HK-2 (cell line): ENCODE results near the gene GNAI3.
A peak's percentile ranks its signal among the peaks of the same experiment; 100 is the strongest.

ENCODE experiments used
- DNase-seq: peaks from one replicate; pipeline ENCODE4 v3.0.0-alpha.2; 2018; ENCODE audit not compliant: unreplicated experiment

The GNAI3 gene

DNA sequence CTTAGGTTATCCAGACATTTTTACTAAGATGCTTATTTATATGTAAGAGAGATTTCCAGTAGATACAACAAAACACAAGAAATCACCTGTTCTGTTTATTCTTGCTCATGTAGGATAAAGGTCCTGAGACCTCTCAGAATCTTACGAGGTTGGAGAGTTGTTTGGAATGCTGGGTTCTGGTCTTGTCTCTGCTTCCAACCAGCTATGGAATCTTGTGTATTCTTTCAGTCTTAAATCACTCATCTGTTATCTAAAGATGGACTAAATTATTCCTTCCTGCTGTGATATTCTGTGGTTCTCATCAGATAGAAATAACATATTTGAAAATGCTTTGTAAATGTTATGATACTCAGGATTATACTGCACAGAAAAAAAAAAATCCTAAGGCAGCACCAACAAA, 49.7 kb downstream of the GNAI3 start:
- no peak for DNase-seq

- no peak for DNase-seq
Measured at GRCh38 chr1:109598655-109599054, 50.2 kb downstream of the GNAI3 start.

- DNase-seq, result no peak
Measured at GRCh38 chr1:109603229-109603628, 54.8 kb downstream of the GNAI3 start.

DNA sequence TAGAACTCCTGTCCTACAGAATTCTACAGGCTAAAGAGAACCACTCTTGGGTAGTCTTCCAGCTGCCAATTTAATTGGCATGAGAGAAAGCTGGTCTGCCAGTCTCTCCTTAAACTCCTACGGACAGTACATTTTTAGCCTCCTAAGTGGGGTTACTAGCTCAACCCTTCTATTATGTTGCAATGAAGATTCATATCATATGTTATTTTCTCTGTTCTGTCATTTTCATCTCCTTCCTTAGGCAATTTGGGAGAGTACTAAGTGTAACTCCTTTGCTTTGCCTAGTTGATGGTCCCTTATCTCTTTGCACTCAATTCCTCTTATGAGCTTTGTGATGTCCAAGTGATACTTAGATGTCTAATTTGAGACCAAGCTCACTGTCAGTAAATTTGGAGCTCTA, 57.0 kb downstream of the GNAI3 start:
- no peak for DNase-seq

DNA sequence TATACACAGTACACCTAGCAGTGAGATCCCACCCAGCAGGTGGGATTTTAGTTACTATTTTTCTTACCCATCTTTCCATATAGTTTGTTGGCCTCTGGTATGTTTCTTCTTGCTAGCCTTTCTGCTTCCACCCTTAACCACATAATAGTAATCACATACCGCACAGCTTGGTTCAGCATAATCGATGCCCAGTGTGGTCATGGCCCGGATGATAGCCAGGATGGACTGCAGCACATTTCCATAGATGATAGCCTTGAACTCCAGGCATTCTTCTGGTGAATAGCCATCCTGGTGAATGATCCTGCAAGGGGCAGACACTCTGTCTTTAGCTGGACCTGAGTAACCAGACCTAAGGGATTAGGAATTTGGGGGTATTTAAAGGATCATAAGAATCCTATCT, 61.5 kb downstream of the GNAI3 start:
- DNase-seq, result peak; percentile 11

DNA sequence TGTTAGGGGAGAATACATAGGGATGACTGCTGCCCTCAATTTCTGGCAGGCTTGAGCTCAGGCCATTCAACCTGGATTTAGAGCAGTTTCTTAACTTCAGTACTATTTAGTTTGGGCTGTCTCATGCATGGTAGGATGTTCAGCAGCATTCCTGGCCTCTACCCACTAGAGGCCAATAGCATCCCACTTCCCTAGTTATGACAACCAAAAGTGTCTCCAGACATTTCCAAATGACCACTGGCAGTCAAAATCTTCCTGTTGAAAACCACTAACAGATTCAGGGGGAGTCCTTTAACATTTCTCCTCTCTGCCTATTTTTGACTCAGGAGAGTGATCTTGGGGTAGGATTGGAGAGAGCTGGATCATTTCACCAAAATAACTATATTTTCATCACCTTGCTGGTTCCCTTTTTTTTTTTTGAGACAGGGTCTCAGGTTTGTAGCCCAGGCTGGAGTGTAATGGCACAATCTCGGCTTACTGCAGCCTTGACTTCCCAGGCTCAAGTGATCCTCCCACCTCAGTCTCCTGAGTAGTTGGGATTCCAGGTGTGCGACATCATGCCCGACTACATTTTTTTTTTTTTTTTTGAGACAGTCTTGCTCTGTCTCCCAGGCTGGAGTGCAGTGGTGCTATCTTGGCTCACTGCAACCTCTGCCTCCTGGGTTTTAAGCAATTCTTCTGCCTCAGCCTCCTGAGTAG, 62.3 kb downstream of the GNAI3 start:
- DNase-seq, result peak; percentile 47

DNA sequence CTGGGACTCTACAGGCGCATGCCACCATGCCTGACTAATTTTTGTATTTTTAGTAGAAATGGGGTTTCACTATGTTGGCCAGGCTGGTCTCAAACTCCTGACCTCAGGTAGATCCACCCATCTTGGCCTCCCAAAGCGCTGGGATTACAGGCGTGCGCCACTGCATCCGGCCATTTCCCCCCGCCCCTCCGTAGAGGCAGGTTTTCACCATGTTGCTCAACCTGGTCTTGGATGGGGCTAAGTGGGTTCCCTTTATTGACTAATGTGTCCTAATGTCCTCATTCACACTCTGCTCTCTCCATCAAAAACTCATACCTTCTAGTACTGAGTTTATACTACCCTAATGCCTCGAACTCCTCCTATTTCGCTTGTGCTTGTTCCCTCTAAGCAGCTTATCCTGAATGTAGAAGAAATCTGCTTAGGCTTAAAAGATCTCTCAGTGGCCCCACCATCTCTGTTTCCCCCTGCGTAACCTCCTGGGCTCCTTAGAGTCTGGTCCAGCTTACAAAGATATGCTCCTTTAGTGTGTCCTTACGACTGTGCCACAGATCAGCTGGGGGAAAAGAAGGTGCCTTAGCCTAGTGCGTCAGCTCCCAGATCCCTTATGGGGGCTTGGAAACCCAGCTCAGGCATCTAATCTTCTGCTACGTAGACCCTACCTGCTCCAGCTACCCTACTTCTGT, 63.0 kb downstream of the GNAI3 start:
- DNase-seq, result no peak

DNA sequence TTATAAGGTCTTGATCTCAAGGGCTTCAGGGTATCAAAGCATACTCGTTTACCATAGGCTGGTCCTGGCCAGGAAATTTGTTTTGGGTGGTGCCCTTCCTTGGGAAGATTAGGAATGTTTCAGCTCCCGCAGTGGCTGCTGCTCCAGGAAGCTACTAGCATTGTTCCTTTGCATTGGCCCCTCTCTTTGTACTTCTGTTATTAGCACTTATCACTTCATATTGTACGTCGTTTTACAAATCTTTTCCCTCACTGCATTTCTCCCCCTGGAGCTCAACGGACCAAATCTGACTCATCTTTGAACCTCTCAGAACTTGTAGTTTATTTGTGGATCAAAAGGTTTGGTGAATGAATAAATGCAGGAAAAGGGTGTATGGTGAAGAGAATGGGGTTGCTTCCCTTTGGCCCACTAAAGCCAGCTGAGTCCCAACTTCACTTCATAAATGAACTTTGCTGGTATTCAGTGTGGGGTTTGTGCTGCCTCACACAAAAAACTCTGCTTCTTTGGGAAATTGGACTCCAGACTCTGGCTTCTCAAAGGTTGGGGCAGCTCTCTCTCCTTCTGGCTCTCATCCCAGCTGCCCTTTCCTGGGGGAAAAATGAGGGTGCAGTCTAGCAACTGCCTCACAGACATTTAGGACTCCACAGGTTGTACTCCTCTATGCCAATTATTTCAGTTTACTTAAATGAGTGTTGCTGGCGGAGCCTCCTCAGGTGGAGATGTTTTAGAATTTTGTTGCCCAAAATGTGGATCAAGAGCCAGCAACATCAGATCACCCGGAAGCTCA, 65.1 kb downstream of the GNAI3 start:
- no peak for DNase-seq

GRCh38 chr1:109615879-109616278, 67.5 kb downstream of the GNAI3 start:
- no peak for DNase-seq

DNA sequence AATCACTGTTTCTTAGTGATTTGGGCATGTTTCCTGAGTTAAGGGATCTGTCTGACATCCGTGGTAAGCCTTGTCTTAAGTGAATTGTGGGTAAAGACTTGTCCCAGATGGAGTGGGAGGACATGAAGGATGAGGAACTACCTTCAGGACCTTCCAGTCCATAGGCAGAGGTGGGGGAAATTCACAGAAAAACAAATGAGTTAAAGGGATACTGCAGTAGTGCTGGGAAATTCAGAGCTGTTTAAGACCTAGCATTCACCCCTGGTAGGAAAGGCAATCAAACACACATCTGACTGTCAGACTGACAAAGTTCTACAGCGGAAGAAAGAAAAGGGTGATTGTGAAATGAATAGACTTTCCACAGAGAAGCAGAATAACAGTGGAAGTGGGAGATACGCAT, 68.0 kb downstream of the GNAI3 start:
- DNase-seq, result no peak

- no peak for DNase-seq
Measured at GRCh38 chr1:109617291-109617801, 68.9 kb downstream of the GNAI3 start.

DNA sequence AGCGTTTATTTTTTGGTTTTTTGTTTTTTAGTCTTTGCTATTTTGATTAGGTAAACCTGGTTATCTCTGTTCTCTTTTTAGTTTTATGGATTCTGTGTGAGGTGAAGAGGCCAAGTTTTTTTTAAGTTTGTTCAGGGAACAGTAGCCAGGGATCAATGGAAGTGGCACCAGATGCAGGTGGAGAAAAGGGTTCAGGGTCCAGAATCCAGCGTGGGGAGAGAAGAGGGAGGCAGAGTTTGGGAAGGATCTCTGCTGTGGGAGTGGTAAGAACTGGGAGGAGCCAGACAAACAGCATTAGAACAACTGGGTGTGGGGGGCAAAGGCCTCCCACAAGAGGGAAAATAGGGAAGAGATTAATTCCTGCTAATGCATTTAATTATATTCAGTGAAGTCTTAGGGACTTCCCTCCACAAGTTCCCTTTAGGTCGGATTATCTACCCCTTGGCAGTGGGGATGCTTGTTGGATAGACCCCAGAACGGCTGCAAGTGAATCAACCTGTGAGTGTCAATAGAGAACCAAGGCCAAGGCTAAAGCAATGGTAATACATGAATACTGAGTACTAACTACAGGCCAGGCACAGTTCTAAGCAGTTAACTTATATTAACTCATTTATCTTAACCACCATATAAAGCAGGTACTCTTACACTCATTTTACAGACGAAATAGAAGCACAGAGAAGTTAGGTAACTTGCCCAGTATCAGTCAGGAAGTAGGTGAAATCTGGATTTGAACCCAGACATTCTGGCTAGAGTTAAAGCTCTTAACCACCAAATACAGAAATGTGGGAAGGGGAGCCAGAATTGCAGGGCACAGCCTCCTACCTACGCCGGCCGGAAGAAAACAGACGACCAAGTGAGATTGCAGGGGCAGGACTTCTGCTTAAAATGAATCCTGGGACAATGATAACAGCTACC, 70.5 kb downstream of the GNAI3 start:
- no peak for DNase-seq

DNA sequence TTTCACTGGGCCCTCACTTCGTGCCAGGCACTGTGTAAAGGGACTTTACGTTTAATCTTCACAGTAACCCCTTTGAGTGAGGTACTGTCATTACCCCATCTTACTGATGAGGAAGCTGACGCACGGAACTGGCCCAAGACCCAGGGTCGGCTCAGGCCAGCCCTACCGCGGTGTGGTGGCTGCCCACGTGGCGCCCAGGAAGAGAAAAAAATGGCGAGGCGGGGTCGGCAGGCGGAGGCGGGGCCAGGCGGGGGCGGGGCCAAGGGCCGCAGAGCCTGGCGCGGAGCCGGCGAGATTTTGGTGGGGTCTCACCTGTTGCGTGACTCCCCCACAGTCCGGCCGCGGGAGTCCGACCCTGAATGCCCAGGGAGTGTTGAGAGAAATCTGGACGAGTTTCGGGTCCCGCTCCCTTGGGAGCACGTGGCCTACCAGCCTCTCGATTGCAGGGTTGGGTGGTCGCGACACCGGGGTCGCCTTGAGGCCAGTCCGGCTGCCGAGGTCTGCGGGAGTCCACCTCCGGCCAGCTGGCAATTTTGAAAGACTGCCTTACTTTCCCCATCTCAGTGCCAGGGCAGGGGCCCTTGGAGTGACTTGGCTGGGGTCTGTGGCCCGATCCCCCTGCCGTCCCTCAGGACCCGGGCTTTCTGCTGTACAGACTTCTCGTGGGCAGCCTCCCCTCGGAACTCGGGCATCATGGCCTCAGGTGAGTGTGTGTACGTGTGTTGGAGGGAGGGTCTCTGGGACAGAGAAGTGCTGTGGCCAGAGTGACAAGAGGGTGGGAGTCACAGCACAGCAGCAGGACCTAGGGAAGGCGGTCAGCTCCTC, 71.4 kb downstream of the GNAI3 start, which contains the start of the genes AMPD2 and GNAT2:
AMPD2 (plus strand) TSS at position 262 of the 825 bp plus-strand sequence. CDS start 1,339 bp downstream, outside the sequence.
GNAT2 (minus strand) TSS at position 41 of the 825 bp plus-strand sequence. CDS start 6,746 bp downstream, outside the sequence.
- DNase-seq, result peak; percentile 88

- peak; percentile 65 for DNase-seq
Measured at GRCh38 chr1:109620401-109620791, 72.0 kb downstream of the GNAI3 start.

DNA sequence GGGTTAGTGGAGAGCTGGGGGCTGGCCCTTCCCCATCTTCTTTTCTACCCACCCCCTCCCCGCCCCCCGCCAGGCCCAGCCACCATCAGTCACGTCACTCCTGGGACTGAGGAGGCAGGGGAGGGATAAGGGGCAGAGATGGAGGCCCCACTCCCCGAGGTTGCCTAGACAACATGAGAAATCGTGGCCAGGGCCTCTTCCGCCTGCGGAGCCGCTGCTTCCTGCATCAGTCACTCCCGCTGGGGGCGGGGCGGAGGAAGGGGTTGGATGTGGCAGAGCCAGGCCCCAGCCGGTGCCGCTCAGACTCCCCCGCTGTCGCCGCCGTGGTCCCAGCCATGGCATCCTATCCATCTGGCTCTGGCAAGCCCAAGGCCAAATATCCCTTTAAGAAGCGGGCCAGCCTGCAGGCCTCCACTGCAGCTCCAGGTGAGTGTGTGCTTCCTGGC, 72.4 kb downstream of the GNAI3 start:
- peak; percentile 94 for DNase-seq

DNA sequence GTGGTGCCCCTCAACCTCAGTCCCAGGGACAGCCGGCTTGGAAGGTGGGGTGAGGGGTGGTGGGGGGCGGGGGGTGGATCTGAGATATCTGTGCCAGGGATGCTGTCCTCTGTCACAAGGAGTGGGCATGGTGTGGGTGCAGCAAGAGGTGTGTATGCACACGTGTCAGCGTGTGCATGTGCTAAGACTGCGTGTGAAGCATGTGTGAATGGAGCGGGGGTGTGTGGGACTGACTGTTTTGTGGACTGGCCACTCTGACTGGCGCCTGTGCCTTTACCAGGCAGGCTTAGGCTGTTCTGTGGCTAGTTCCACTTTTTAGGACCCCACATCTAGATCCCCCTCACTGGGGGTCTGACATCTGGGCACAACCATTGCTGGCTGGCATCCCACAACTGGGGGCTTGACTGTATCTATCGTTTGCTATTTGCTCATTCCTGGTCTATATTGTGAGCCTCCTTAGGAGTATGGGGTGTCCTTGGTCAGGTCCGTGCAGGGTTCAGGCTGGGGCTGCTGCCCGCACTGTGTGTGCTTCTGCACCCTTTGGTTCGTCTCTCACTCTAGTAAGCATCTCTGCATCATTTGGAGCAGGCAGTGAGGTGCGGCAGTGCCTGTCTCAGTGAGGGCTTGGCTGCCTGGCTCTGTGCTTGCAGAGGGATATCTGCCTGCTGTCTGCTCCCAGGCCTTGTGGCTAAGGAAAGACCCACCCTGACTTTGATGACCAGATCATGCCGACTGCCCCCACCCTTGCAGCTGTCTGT, 73.1 kb downstream of the GNAI3 start:
- DNase-seq, result no peak

DNA sequence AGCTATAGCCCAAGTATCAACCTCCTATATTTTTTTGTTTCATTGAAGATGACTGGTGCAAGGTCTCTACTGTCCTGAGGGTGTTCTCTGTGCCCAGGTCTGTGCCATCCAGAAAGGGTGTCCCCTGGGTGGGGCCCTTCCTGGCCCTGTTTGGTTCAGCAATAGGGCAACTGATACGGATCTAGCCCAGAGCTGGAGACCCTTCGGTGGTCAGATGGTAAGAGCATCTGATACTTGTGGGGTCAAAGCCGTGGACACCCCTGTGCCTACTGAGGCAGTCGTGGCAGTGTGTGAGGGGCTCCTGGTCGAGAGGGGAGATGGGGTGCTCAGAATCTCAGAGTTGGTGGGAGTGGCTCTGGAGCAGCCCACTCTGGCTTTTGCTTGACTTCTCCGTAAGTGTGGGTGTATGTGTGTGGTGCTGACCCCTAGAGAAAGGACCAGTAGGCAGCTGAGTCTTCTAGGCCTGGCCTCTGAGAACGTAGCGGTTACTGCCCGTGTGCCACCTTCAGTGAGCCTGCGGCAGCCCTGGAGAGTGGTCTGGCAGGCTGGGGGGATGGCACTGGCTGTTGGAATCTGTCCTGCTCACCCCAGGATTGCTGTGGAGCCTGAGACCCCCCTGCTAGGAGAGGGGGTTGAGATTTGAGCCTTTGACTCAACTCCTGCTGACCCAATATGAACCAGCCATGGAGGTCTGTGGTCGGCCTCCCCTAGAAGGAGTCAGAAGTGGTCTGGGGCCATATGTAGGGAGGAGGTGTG, 73.9 kb downstream of the GNAI3 start:
- DNase-seq, result no peak

GRCh38 chr1:109622895-109623294, 74.5 kb downstream of the GNAI3 start:
- DNase-seq, result no peak
